Activated CD4-positive, CD25-positive, alpha-beta regulatory T cell (primary cell): Measurements from ENCODE around the gene PIGV.
"Not testable (repeated sequence)": the region's sequence is repeated elsewhere in the genome, so short reads cannot be mapped to it uniquely, and the experiment has no call there.

ENCODE experiments used
- DNase-seq, 4 experiments: peaks; one replicate each; lab custom pipeline; 2025; lab: John Stamatoyannopoulos, UW

PIGV gene

DNA sequence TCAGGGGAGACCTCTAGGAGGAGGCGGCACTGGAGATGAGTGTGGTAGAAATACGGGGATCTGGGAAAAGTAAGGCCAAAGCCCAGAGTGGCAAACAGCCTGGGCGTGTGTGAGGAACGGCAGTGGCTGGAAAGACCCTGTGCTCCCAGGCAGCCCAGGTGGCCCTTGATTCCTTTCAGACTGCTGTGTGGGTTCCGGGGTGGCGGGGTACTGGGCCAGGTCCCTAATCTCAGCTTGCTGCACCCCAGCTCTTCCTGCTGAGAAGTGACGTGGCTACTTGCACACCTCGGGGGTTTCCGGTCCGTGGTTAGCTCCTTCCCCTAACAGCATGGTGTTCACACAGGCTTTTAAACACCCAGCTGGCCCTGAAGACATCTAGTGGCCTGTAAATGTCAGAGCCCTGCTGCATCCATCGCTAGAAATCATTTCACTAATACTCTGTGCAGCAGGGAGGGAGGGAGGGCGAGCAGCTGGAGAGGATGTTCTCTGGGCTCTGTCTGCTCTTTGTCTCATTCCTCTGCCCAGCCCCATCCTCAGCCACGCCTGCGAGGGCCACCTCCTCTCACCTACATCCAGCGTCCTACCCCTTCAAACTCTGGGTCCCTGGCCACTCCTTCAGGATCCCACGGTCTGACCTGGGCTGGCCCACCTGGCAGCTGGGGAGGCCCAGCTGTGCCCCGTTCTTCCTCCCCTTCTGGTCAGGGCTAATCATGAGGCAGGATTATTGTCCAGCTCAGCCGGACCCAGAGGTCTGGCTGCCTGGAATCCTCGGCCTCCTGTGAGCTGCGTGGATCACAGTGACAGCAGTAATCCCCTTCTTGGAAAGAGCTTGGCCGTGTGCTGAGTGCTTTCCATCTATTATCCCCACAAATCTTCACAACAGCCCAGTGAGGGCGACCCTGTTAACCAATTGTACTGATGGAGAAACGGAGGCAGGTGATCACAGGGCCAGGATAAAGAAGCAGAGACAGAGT lies 46.0 kb downstream of the PIGV start:
- peak; percentile 39 to 79 (median 70) for DNase-seq

DNA sequence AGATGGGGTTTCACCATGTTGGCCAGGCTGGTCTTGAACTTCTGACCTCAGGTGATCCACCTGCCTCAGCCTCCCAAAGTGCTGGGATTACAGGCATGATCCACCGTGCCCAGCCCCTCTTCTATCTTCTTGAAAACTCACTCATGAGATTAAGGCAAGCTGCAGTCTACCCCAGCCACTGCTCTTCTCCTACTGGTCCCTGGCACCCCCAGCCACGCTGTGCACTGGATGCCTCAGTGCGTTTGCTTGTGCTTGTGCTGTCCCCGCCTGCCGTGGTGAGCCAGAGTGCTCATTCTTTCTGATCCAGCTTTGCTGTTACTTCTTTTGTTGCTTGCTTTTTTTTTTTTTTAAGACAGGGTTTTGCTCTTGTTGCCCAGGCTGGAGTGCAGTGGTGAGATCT lies 49.9 kb downstream of the PIGV start:
- DNase-seq = not testable (repeated sequence)

DNA sequence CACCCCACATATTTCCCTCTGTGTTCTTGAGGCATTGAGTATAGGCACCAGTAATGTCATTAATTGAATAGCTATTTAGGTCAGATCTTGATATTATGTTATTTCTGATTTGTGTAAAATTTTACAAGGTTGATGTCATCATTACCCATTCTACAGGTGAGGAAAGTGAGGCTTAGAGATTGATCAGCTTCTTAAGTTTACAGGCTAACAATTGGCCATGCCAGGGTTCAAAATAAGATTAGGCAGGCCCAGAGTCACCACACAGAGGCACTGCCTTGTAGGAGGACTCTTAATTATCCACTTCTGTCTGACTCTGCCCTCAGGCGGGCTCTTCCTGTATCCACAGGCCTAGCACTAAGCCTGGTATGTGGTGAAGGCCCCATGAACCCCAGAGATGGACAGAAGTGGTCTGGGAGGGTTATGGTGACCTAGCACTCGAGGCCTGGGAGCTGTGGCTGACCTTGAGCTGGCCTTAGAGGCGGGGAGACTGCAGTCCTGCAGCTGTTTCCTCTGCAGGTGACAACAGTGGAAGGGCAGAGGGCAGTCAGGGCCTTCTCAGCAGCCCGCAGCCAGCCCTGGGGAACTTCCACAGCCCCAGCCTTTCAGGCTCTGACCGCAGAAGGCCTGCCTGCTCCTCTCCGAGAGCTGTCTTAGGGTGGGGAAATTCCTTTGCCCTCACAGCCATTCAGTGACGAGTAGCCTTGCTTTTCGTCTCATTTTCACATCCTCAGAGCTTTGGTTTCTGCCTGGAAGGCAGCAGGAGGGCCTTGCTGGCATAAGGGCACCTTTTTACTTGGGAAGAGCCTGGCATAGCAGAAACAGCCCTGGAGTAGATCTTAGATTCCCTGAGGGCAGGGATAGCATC lies 51.0 kb downstream of the PIGV start:
- peak in 2 of 4 experiments; percentile 21 to 30 for DNase-seq

DNA sequence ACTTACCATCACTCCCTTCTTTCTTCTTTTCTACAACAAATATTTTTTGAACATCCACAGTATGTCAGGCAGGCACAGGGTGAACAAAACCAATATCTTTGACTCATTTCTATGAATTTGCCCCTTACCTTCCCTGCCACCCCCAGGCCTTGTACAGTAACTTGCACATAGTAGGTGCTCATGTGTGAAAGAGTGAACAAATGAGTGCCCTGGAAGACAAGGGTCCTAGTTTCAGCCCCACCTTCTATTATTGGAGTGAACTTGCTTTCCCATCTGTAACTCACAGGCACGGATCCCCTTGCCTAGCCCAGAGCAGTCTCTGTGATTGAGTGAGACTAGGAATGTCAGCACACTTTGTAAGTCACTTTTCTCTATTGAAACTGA lies 51.6 kb downstream of the PIGV start:
- no peak for DNase-seq

DNA sequence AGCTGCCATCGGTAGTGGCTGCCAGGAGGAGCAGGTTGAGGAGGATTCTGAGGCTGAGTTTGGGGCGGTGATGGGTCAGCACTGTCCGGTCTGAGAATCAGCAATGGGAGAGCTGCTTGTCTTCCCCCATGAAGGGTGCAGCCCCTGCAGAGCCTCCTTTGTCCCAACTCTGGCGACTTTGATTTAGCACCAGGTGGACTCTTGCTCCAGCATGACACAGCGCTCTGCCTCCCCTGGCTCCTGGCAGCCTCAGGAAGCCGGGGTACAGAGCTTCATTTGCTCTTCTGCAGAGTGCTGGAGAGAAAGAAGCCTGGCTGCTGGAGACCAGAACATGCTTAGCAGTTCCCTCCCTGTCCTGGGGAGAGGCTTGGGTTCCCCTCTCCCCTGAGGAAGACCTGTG lies 52.0 kb downstream of the PIGV start:
- no peak for DNase-seq

DNA sequence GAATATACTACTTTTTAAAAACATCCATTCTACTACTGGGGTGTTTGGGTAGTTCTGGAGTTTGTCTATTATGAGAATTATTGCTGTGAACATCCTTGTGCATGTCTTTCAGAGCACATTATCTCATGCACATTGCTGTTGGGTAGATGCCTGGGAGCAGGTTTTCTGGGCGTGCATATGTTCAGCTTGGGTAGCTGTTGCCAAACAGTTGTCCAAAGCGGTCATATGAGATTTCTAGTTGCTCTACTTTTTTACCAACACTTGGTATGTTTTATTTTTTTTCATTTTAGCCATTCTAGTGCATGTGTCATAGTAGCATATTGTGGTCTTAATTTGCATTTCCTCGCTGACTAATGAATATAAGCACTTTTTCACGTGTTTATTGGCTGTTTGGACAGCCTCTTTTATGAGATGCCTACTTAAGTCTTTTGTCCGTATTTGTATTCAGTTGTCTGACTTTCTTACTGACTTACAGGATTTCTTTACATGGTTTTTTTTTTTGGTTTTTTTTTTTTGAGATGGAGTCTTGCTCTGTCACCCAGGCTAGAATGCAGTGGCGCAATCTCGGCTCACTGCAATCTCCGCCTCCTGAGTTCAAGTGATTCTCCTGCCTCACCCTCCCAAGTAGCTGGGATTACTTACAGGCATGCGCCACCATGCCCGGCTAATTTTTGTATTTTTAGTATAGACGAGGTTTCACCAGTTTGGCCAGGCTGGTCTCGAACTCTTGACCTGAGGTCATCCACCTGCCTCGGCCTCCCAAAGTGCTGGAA lies 56.9 kb downstream of the PIGV start:
- no peak for DNase-seq

DNA sequence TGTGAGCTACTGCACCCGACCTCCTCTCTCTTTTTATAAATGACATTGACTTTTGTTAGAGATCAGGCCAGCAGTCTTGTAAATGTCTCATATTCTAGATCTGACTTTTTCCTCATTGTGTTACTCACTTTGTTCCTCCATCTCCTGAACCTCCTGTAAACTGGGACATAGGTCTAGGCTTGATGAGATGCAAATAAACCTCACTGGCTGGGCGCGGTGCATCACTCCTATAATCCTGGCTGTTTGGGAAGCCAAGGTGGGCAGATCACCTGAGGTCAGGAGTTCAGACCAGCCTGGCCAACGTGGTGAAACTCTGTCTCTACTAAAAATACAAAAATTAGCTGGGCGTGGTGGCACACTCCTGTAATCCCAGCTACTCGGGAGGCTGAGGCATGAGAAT lies 60.1 kb downstream of the PIGV start:
- DNase-seq = not testable (repeated sequence)
